B cell (primary cell): ENCODE results near the gene CNTN2. TPM values are rescaled to one million over a fixed set of nuclear protein-coding genes. Genes with fewer than 3 reads are reported as not detected.

ENCODE experiments used
- ATAC-seq: fragments of 200-7000 bp; cut with Tn5 transposase; one replicate; pipeline ENCODE4 v1.10.0; 2021; ENCODE audit warnings: low read depth, mild to moderate bottlenecking, moderate number of reproducible peaks, moderate library complexity
- CTCF ChIA-PET: fragments of 350-600 bp; sonication (Branson Sonifier 250); formaldehyde crosslinking; loops from one replicate; lab custom pipeline; 2021; ENCODE audit warnings: antibody characterized with exemption, inconsistent platforms; lab: Charles Lee
- POLR2A ChIA-PET: fragments of 350-600 bp; sonication (Branson Sonifier 250); formaldehyde crosslinking; loops from one replicate; lab custom pipeline; 2021; ENCODE audit warnings: antibody characterized with exemption; lab: Charles Lee
- DNase-seq: peaks from one replicate; pipeline ENCODE4 v3.0.0; 2013
- H2AFZ ChIP-seq: 2 replicates; pipeline ENCODE4 v1.6.1; 2012; ENCODE audit warnings: mild to moderate bottlenecking, low read depth, low read length; ENCODE audit not compliant: insufficient read depth, poor library complexity, severe bottlenecking
- H3K27ac ChIP-seq, 2 donors: 1 replicate in 1 of 2; 2 replicates in 1 of 2; pipeline ENCODE4 v1.5.1; 2012 to 2013; ENCODE audit warnings: low read length in 2 of 2, mild to moderate bottlenecking in 2 of 2, moderate library complexity in 1 of 2
- H3K27me3 ChIP-seq, 4 experiments: fragments of 200-600 bp in 1 of 4; sonication (generic) in 1 of 4; replicated peaks in 1 of 4; 1 replicate in 2 of 4; 2 replicates in 2 of 4; pipeline versions ENCODE4 v1.6.1 to v1.7.0; 2013 to 2016; ENCODE audit warnings: low read length in 3 of 4, mild to moderate bottlenecking in 2 of 4, mixed read lengths in 1 of 4, moderate library complexity in 1 of 4; ENCODE audit not compliant: insufficient read depth in 4 of 4, control insufficient read depth in 3 of 4; ENCODE audit errors: control extremely low read depth in 1 of 4
- H3K36me3 ChIP-seq, 2 experiments: replicated peaks in 1 of 2; 1 replicate in 1 of 2; 2 replicates in 1 of 2; pipeline versions ENCODE4 v1.6.1 to v1.7.1; 2013; ENCODE audit warnings: low read length in 1 of 2; ENCODE audit not compliant: insufficient read depth in 2 of 2, control insufficient read depth in 1 of 2; ENCODE audit errors: control extremely low read depth in 1 of 2, extremely low read depth in 1 of 2
- H3K4me1 ChIP-seq, 2 donors: fragments of 200-600 bp in 1 of 2; sonication (generic) in 1 of 2; 1 replicate in 1 of 2; 2 replicates in 1 of 2; pipeline versions ENCODE4 v1.5.1 to v1.6.1; 2013 to 2017; ENCODE audit warnings: low read length in 2 of 2; ENCODE audit not compliant: control insufficient read depth in 2 of 2, insufficient read depth in 2 of 2
- H3K4me2 ChIP-seq: replicated peaks from 2 replicates; pipeline ENCODE3; 2012; ENCODE audit warnings: mild to moderate bottlenecking, low read depth, low read length; ENCODE audit not compliant: poor library complexity, severe bottlenecking
- H3K4me3 ChIP-seq, 5 experiments: fragments of 200-600 bp in 1 of 5; sonication (generic) in 1 of 5; 1 replicate in 3 of 5; 2 replicates in 2 of 5; pipeline versions ENCODE4 v1.5.1 to v1.7.0; 2011 to 2016; ENCODE audit warnings: low read length in 4 of 5, mild to moderate bottlenecking in 4 of 5, low read depth in 2 of 5, control low read depth in 1 of 5, moderate library complexity in 1 of 5; ENCODE audit not compliant: insufficient read depth in 1 of 5; ENCODE audit errors: control extremely low read depth in 1 of 5, extremely low read depth in 1 of 5
- H3K79me2 ChIP-seq: fragments of 200-600 bp; sonication (generic); one replicate; pipeline ENCODE4 v1.6.0; 2016; ENCODE audit warnings: low read length; ENCODE audit not compliant: control insufficient read depth, insufficient read depth
- H3K9ac ChIP-seq: fragments of 200-600 bp; sonication (generic); 2 replicates; pipeline ENCODE4 v1.6.1; 2017; ENCODE audit warnings: mild to moderate bottlenecking, low read length, moderate library complexity
- H3K9me3 ChIP-seq, 3 donors: one replicate each; pipeline versions ENCODE4 v1.6.1 to v1.7.1; 2013; ENCODE audit warnings: low read length in 2 of 3; ENCODE audit not compliant: control insufficient read depth in 2 of 3, insufficient read depth in 1 of 3; ENCODE audit errors: control extremely low read depth in 1 of 3
- H4K20me1 ChIP-seq: 2 replicates; pipeline ENCODE4 v1.6.0; 2012; ENCODE audit warnings: mild to moderate bottlenecking, low read length; ENCODE audit not compliant: insufficient read depth, control insufficient read depth, poor library complexity, severe bottlenecking
- H3K27ac Mint-ChIP-seq: one replicate; pipeline ENCODE4 v1.8.0; 2021; ENCODE audit warnings: mixed read lengths
- H3K27me3 Mint-ChIP-seq: one replicate; pipeline ENCODE4 v1.8.0; 2021; ENCODE audit warnings: mixed read lengths
- H3K4me1 Mint-ChIP-seq: one replicate; pipeline ENCODE4 v1.8.0; 2021; ENCODE audit warnings: mixed read lengths
- H3K4me3 Mint-ChIP-seq: one replicate; pipeline ENCODE4 v1.8.0; 2021; ENCODE audit warnings: mixed read lengths
- H3K9me3 Mint-ChIP-seq: one replicate; pipeline ENCODE4 v1.8.0; 2022; ENCODE audit warnings: mixed read lengths; ENCODE audit not compliant: insufficient read depth
- CTCF ChIP-seq: fragments of 200-600 bp; IDR thresholded peaks from one replicate; pipeline ENCODE4 v1.8.0; 2022; ENCODE audit warnings: antibody characterized with exemption, mild to moderate bottlenecking
- EZH2 ChIP-seq: IDR thresholded peaks from 2 replicates; pipeline ENCODE4 v1.6.1; 2012; ENCODE audit warnings: borderline replicate concordance, low read depth, mild to moderate bottlenecking, moderate library complexity, low read length; ENCODE audit not compliant: insufficient read depth, poor library complexity, severe bottlenecking
- WGBS: methylation state at CpG from one replicate; pipeline ENCODE4 v1.1.5; 2013; ENCODE audit warnings: missing lambda C conversion rate; ENCODE audit not compliant: insufficient coverage; 5-methylcytosine and 5-hydroxymethylcytosine counted together
- intact Hi-C: fragments of 100-400 bp; cut with micrococcal nuclease; formaldehyde crosslinking; loops from one replicate; pipeline ENCODE4 v1.10.0; 2022
- polyA plus RNA-seq: library from polyadenylated mRNA; depleted of rRNA; stranded (reverse); fragments of >200 nt; gene quantifications from 2 replicates; pipeline ENCODE4 v1.2.3, GENCODE V29; 2012
- total RNA-seq, 2 donors: library from RNA; stranded (reverse); fragments of 120-200 nt in 1 of 2; gene quantifications; 1 replicate in 1 of 2; 2 replicates in 1 of 2; pipeline versions ENCODE4 v1.2.3 to v1.2.4, GENCODE V29; 2013 to 2022

CNTN2 gene
- total and polyA plus RNA-seq, 2 donors (not counting 1 experiment from before 2014, with no cell fraction given) = not detected

GRCh38 chr1:205066141-205066818 lies 23.3 kb downstream of the CNTN2 start:
- Histone ChIP-seq H3K4me2 (no peak overlapping the region), H3K27ac (no peak overlapping the region), H3K36me3 (no peaks in the 10 kb centered on the region), H4K20me1 (no peaks in the 10 kb centered on the region), H3K79me2 (no peaks in the 10 kb centered on the region), H3K4me1 (peaks cover 0 to 5% of the 10 kb centered on the region in 2 donors), H3K9ac (no peak overlapping the region), H3K9me3 (no peaks in the 10 kb centered on the region), H3K4me3 (no peak overlapping the region), H2AFZ (no peak overlapping the region), H3K27me3 (no peaks in the 10 kb centered on the region)
- Mint-ChIP-seq H3K27me3 (no peaks in the 10 kb centered on the region), H3K9me3 (no peaks in the 10 kb centered on the region), H3K27ac (no peak overlapping the region), H3K4me1 (no peaks in the 10 kb centered on the region), H3K4me3 (no peak overlapping the region)
- DNase-seq (no peak), ATAC-seq (no peak)
- ChIA-PET CTCF (interaction anchor here (1.1 kb wide), 1 partner anchor 189 kb away, joined by 3 read pairs; no protein-coding TSS in a partner anchor), POLR2A (no interaction called here)
- TF ChIP-seq EZH2 = no peak
- WGBS = 85% methylated on average over 13 of the region's 13 CpGs
- intact Hi-C loops = no loop called here

- H3K9ac ChIP-seq = no peak overlapping the region
- H3K4me3 Mint-ChIP-seq = no peak overlapping the region
- H3K4me2 ChIP-seq = no peak overlapping the region
- no peaks in the 10 kb centered on the region for H3K36me3 ChIP-seq
- no peaks in the 10 kb centered on the region for H3K4me1 ChIP-seq
- H3K4me1 Mint-ChIP-seq = no peaks in the 10 kb centered on the region
- no peaks in the 10 kb centered on the region for H3K27me3 ChIP-seq
- no peaks in the 10 kb centered on the region for H3K79me2 ChIP-seq
- H3K4me3 ChIP-seq = no peak overlapping the region
- no peaks in the 10 kb centered on the region for H3K27me3 Mint-ChIP-seq
- no peak overlapping the region for H3K27ac Mint-ChIP-seq
- ChIA-PET POLR2A (no interaction called here), CTCF (no interaction called here)
- no peak overlapping the region for H2AFZ ChIP-seq
- intact Hi-C loops = no loop called here
- WGBS = 98% methylated on average over 6 of the region's 6 CpGs
- DNase-seq = no peak
- TF ChIP-seq CTCF (no peak), EZH2 (no peak)
- H4K20me1 ChIP-seq = no peaks in the 10 kb centered on the region
- no peak overlapping the region for H3K27ac ChIP-seq
- no peak for ATAC-seq
- H3K9me3 Mint-ChIP-seq = no peaks in the 10 kb centered on the region
- H3K9me3 ChIP-seq = no peaks in the 10 kb centered on the region
These were observed 24.0 kb downstream of the CNTN2 start for GRCh38 chr1:205067031-205067430.
